Endothelial cell of umbilical vein (primary cell): ENCODE data around the gene BSG. TPM values are rescaled to one million over a fixed set of nuclear protein-coding genes. Genes with fewer than 3 reads are reported as not detected.

Experiments used
- BruUV-seq: library from RNA; stranded (reverse); fragments of 400-500 nt; replicated peaks from 2 replicates; lab custom pipeline; 2021; lab: Mats Ljungman, UMichigan
- CTCF ChIA-PET: fragments of 300-600, 350-600 bp; sonication (Branson Sonifier 250); formaldehyde crosslinking; loops from one replicate; lab custom pipeline; 2021; ENCODE audit warnings: antibody characterized with exemption, inconsistent platforms; lab: Charles Lee
- POLR2A ChIA-PET: fragments of 300-600, 350-600 bp; sonication (Branson Sonifier 250); formaldehyde crosslinking; loops from one replicate; lab custom pipeline; 2021; ENCODE audit warnings: antibody characterized with exemption, inconsistent platforms; lab: Charles Lee
- DNase-seq: peaks from one replicate; pipeline ENCODE4 v3.0.0-alpha.2; 2011; ENCODE audit warnings: low read depth, low spot score
- FAIRE-seq: peaks from 2 replicates; lab custom pipeline; 2011; peaks lifted over from hg19 to GRCh38; lab: Jason Lieb, UNC
- H2AFZ ChIP-seq: 2 replicates; pipeline ENCODE4 v1.6.0; 2012; ENCODE audit warnings: low read depth, low read length, control low read depth, inconsistent platforms
- H3K27ac ChIP-seq: 2 replicates; pipeline ENCODE4 v1.5.1; 2011; ENCODE audit warnings: low read depth, mild to moderate bottlenecking, control low read depth, low read length, moderate library complexity; ENCODE audit not compliant: insufficient read depth
- H3K27me3 ChIP-seq, 2 experiments: 2 replicates each; pipeline versions ENCODE4 v1.6.0 to v1.6.1; 2011; ENCODE audit warnings: low read length in 2 of 2, mixed read lengths in 1 of 2; ENCODE audit not compliant: control insufficient read depth in 2 of 2, insufficient read depth in 2 of 2
- H3K36me3 ChIP-seq, 2 experiments: 2 replicates in 1 of 2; 3 replicates in 1 of 2; pipeline ENCODE4 v1.5.1; 2011; ENCODE audit warnings: low read length in 2 of 2, mild to moderate bottlenecking in 1 of 2, moderate library complexity in 1 of 2; ENCODE audit not compliant: control insufficient read depth in 2 of 2, insufficient read depth in 2 of 2; ENCODE audit errors: extremely low read depth in 1 of 2
- H3K4me1 ChIP-seq: 3 replicates; pipeline ENCODE4 v1.5.1; 2011; ENCODE audit warnings: mild to moderate bottlenecking, low read length; ENCODE audit not compliant: control insufficient read depth, insufficient read depth; ENCODE audit errors: extremely low read depth
- H3K4me2 ChIP-seq: 2 replicates; pipeline ENCODE4 v1.6.1; 2011; ENCODE audit warnings: low read length, control low read depth, mixed read lengths; ENCODE audit not compliant: insufficient read depth
- H3K4me3 ChIP-seq, 3 experiments: fragments of 200-600 bp in 1 of 3; sonication (generic), shearing (Covaris generic) in 1 of 3; replicated peaks in 1 of 3; 2 replicates each; pipeline ENCODE4 v1.5.1; 2011 to 2016; ENCODE audit warnings: control low read depth in 3 of 3, low read length in 3 of 3, mild to moderate bottlenecking in 2 of 3, inconsistent platforms in 1 of 3, low read depth in 1 of 3, moderate library complexity in 1 of 3; ENCODE audit not compliant: insufficient read depth in 1 of 3
- H3K79me2 ChIP-seq: 2 replicates; pipeline ENCODE4 v1.6.0; 2012; ENCODE audit warnings: low read length, inconsistent platforms; ENCODE audit not compliant: control insufficient read depth, insufficient read depth
- H3K9ac ChIP-seq: replicated peaks from 2 replicates; pipeline ENCODE3; 2011; ENCODE audit warnings: low read length, control low read depth; ENCODE audit not compliant: insufficient read depth; ENCODE audit errors: extremely low read depth
- H3K9me1 ChIP-seq: replicated peaks from 3 replicates; pipeline ENCODE4 v1.6.0; 2011; ENCODE audit warnings: mild to moderate bottlenecking, low read length; ENCODE audit not compliant: control insufficient read depth, insufficient read depth; ENCODE audit errors: extremely low read depth
- H3K9me3 ChIP-seq: replicated peaks from 2 replicates; pipeline ENCODE4 v1.5.1; 2012; ENCODE audit warnings: low read length, inconsistent platforms; ENCODE audit not compliant: control insufficient read depth, insufficient read depth
- H4K20me1 ChIP-seq: replicated peaks from 2 replicates; pipeline ENCODE3; 2011; ENCODE audit warnings: mild to moderate bottlenecking, low read length; ENCODE audit not compliant: control insufficient read depth, insufficient read depth; ENCODE audit errors: extremely low read depth
- EZH2 ChIP-seq: IDR thresholded peaks from 2 replicates; pipeline ENCODE4 v1.6.1; 2012; ENCODE audit warnings: borderline replicate concordance, low read depth, mild to moderate bottlenecking, moderate library complexity, low read length, inconsistent platforms; ENCODE audit not compliant: severe bottlenecking
- FOS ChIP-seq: IDR thresholded peaks from 2 replicates; pipeline ENCODE4 v1.6.1; 2011; ENCODE audit warnings: mild to moderate bottlenecking, low read length, moderate library complexity, borderline replicate concordance; ENCODE audit not compliant: insufficient read depth
- GATA2 ChIP-seq: IDR thresholded peaks from 2 replicates; pipeline ENCODE4 v1.7.0; 2011; ENCODE audit warnings: low read depth, mild to moderate bottlenecking, moderate library complexity, mixed read lengths, low read length; ENCODE audit not compliant: insufficient read length, insufficient read depth
- POLR2A ChIP-seq: IDR thresholded peaks from 2 replicates; pipeline ENCODE4 v1.6.1; 2012; ENCODE audit warnings: low read depth, mild to moderate bottlenecking, control low read depth, low read length
- POLR2AphosphoS5 ChIP-seq: IDR thresholded peaks from 2 replicates; pipeline ENCODE4 v1.6.1; 2012; ENCODE audit warnings: low read depth, mild to moderate bottlenecking, control low read depth, low read length, moderate library complexity; ENCODE audit not compliant: insufficient read depth
- dilution Hi-C: fragments of 300-500 bp; cut with MboI; formaldehyde crosslinking; loops from one replicate; pipeline ENCODE4 v1.15.0; 2019; ENCODE audit warnings: low sequenced_read_pairs; ENCODE audit not compliant: extremely low pct_ligation_motif_present
- intact Hi-C: fragments of 100-400 bp; cut with micrococcal nuclease; formaldehyde crosslinking; loops from one replicate; pipeline ENCODE4 v1.10.0; 2022
- polyA plus RNA-seq, 4 experiments: library from polyadenylated mRNA; depleted of rRNA in 3 of 4; stranded (reverse) in 3 of 4; unstranded in 1 of 4; fragments of >200 nt; gene quantifications; 2 replicates each; pipeline versions ENCODE4 v1.2.1 to v1.2.3, GENCODE V29; 2011 to 2012; ENCODE audit warnings: missing spikeins in 1 of 4
- total RNA-seq: library from RNA; stranded (reverse); gene quantifications from 2 replicates; pipeline ENCODE4 v1.2.3, GENCODE V29; 2021
- TF ChIP-seq, protein P1 (sequence below): IDR thresholded peaks from 2 replicates; pipeline ENCODE4 v1.6.1; 2011; ENCODE audit not compliant: insufficient read depth, insufficient read length
- TF ChIP-seq, protein P2 (sequence below), 2 donors: IDR thresholded peaks; 1 replicate in 1 of 2; 2 replicates in 1 of 2; pipeline ENCODE4 v1.5.1; 2011; ENCODE audit warnings: low read length in 2 of 2, mild to moderate bottlenecking in 2 of 2, moderate library complexity in 2 of 2, control low read depth in 1 of 2, inconsistent platforms in 1 of 2, low read depth in 1 of 2; ENCODE audit not compliant: insufficient read depth in 1 of 2; ENCODE audit errors: extremely low read depth in 1 of 2

The BSG gene
- total and polyA plus RNA-seq, 2 donors (not counting 3 experiments of a cell fraction or from before 2014, with no cell fraction given) = 485 to 661 TPM

DNA sequence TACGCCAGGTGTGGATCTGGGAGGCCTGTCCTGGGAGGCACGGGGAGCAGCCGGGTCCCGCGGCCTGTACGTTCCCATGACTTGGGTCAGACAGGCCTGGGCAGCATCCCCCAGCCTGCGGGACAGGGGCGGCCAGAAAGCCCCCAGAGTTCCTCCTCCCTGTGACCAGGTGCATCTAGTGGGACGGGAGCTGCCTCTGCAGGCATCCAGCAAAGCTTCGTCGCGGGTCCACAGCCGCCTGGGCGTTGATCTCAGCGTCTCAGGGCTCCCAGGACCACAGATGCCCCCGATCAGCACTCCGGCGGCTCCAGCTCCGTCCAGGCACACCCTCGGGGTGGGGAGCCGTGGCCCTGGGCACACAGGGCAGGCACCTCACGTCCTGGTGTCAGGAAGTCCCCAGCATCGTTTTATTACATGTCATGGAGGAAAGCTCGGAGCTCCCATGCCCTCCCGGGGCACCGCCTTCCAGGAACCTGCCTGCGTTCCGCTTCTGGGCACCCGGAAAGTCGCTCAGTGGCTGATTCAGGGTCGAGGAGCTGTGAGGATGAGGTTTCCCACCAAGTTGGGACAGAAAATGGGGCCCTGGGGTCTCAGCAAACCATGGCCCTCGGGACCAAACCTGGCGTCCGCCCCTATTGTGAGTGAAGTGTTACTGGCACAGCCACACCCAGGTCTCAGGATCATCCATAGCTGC is 30.1 kb upstream of the BSG start:
- no peak overlapping the region for H3K27ac ChIP-seq
- no peaks in the 10 kb centered on the region for H3K27me3 ChIP-seq
- ChIA-PET POLR2A (no interaction called here), CTCF (interaction anchor here (1.3 to 1.7 kb wide), 2 partner anchors 10 to 31 kb away, joined by 3 to 7 read pairs; partner anchors contain the start of gene CDC34)
- no TSS peak for BruUV-seq
- H4K20me1 ChIP-seq = no peaks in the 10 kb centered on the region
- intact Hi-C loops = no loop called here
- DNase-seq (no peak), FAIRE-seq (no peak)
- no peak overlapping the region for H3K9ac ChIP-seq
- H2AFZ ChIP-seq = no peak overlapping the region
- H3K9me3 ChIP-seq = no peaks in the 10 kb centered on the region
- TF ChIP-seq, protein P1, sequence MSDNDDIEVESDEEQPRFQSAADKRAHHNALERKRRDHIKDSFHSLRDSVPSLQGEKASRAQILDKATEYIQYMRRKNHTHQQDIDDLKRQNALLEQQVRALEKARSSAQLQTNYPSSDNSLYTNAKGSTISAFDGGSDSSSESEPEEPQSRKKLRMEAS = no peak
- TF ChIP-seq POLR2A (no peak), FOS (no peak), EZH2 (no peak), POLR2AphosphoS5 (no peak)
- H3K36me3 ChIP-seq = peaks cover 5 to 30% of the 10 kb centered on the region in 2 experiments
- no peak overlapping the region for H3K4me3 ChIP-seq
- dilution Hi-C loops = no loop called here
- no peaks in the 10 kb centered on the region for H3K9me1 ChIP-seq
- no peak overlapping the region for H3K4me2 ChIP-seq
- H3K79me2 ChIP-seq = peaks cover 2% of the 10 kb centered on the region
- no peaks in the 10 kb centered on the region for H3K4me1 ChIP-seq

DNA sequence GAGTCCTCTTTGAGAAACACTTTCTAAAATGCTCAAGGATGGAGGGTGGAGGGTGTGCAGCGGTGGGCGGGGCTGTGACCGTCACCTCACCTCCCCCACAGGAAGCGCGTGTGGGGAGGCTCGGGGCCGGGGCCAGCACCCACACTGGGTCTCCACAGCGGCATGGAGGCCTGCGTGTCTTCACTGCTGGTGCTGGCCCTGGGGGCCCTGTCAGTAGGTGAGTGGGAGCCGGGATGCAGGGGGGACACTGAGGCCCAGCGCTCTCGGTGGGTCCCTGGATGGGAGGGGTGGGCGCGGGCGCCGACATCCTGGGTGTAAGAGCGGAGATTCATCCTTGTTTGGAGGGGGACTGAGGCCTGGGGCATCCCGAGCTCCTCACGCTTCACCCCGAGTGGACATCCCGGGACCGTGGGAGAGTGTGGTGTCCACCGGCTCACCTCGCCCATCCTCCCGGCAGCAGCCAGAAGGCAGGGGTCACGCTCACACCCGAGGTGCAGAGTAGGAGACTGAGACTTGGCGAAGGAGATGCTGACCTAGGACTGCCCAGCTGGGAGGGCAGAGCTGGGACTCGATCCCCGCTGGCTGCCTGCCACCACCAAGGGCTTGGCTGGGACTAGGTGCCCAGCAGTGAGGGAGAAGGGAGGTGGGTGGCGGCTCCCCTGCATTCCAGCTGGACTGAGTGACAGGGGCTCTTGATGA is 28.3 kb upstream of the BSG start, which contains the start of gene GZMM:
TSS of gene GZMM (plus strand) at position 144 of the 699 bp plus-strand sequence. CDS start at position 163, 19 bp downstream.
- Histone ChIP-seq H3K4me3 (no peak within 1 kb of the TSS), H3K79me2 (no peaks in the 10 kb centered on the region), H3K9me3 (no peaks in the 10 kb centered on the region), H3K9me1 (no peaks in the 10 kb centered on the region), H3K4me2 (no peak within 1 kb of the TSS), H3K36me3 (peaks cover 0 to 18% of the 10 kb centered on the region in 2 experiments), H3K9ac (no peak within 1 kb of the TSS), H3K27ac (no peak within 1 kb of the TSS), H2AFZ (no peak within 1 kb of the TSS), H3K4me1 (no peaks in the 10 kb centered on the region), H4K20me1 (no peaks in the 10 kb centered on the region), H3K27me3 (no peaks in the 10 kb centered on the region)
- BruUV-seq = no TSS peak
- DNase-seq = no peak
- ChIA-PET CTCF (no interaction called here), POLR2A (no interaction called here)
- dilution Hi-C loops (no loop called here), intact Hi-C loops (no loop called here)
- no peak for FAIRE-seq
- TF ChIP-seq POLR2AphosphoS5 (no peak), EZH2 (no peak), GATA2 (no peak)
- TF ChIP-seq, protein P2, sequence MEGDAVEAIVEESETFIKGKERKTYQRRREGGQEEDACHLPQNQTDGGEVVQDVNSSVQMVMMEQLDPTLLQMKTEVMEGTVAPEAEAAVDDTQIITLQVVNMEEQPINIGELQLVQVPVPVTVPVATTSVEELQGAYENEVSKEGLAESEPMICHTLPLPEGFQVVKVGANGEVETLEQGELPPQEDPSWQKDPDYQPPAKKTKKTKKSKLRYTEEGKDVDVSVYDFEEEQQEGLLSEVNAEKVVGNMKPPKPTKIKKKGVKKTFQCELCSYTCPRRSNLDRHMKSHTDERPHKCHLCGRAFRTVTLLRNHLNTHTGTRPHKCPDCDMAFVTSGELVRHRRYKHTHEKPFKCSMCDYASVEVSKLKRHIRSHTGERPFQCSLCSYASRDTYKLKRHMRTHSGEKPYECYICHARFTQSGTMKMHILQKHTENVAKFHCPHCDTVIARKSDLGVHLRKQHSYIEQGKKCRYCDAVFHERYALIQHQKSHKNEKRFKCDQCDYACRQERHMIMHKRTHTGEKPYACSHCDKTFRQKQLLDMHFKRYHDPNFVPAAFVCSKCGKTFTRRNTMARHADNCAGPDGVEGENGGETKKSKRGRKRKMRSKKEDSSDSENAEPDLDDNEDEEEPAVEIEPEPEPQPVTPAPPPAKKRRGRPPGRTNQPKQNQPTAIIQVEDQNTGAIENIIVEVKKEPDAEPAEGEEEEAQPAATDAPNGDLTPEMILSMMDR (IDR thresholded peaks at IDR 0.05; ENCODE audit: extremely low read depth in 1 of 2, insufficient read depth in 1 of 2, low read depth in 1 of 2, low read length in 2 of 2) = no peak
